ENCODE data around the gene KIF11. TPM values are rescaled to one million over a fixed set of nuclear protein-coding genes. Genes with fewer than 3 reads are reported as not detected.
"Not testable (repeated sequence)": the region's sequence is repeated elsewhere in the genome, so short reads cannot be mapped to it uniquely, and the experiment has no call there.

KIF11 gene
- polyA plus RNA-seq = 1 to 10 TPM in 2 of 3 donors, under 1 TPM in 1; 0.55 to 2.0 (median 1.4) TPM

DNA sequence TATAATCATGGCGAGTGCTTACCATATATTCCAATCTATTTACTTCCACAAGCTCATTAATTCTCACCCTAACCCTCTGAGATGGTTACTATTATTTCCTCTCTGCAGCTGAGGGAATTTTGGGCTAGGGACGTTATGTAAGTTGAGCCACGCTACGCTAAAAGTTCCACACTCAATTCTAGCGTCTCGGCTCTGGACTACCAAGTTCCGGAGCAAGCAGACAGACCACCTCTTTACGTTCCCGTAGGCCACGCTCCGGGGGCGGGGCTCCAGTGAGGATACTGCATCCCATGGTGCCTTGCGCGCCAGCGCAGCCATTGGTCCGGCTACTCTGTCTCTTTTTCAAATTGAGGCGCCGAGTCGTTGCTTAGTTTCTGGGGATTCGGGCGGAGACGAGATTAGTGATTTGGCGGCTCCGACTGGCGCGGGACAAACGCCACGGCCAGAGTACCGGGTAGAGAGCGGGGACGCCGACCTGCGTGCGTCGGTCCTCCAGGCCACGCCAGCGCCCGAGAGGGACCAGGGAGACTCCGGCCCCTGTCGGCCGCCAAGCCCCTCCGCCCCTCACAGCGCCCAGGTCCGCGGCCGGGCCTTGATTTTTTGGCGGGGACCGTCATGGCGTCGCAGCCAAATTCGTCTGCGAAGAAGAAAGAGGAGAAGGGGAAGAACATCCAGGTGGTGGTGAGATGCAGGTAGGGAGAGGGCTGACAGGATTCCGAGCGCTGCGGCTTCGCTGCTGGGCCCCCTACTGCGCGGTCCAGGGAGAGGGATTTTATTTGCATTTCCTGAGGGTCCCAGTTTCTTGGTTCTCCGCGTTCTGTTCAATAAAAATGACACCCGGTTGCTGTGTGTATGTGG lies at the start of gene KIF11:
Gene KIF11, plus strand, starts transcription at position 370 of the 858 bp plus-strand sequence. Its CDS starts 246 bp downstream, at position 616.
- H3K27ac Mint-ChIP-seq = peak within 1 kb of the TSS; percentile 98 to 100 (median 100)
- H3K27me3 Mint-ChIP-seq (ENCODE audit: low read depth in 3 of 3) = peaks cover 3 to 12% (median 9%) of the 10 kb centered on the region in 3 donors
- H3K9me3 Mint-ChIP-seq = no peaks in the 10 kb centered on the region
- peak within 1 kb of the TSS; percentile 90 to 100 (median 96) for H3K4me3 Mint-ChIP-seq
- no peaks in the 10 kb centered on the region for H3K36me3 Mint-ChIP-seq
- peaks cover 35 to 46% of the 10 kb centered on the region in 2 donors for H3K4me1 Mint-ChIP-seq
- DNase-seq = peak; percentile 93 to 95 (median 94)

GRCh38 chr10:92544296-92544695 lies 48.6 kb upstream of the KIF11 start:
- DNase-seq = no peak
- Mint-ChIP-seq H3K27ac (peak overlapping the region in 3 of 6 donors; percentile 10 to 37 (median 19)), H3K9me3 (no peaks in the 10 kb centered on the region), H3K4me3 (no peak overlapping the region), H3K4me1 (peaks cover 10 to 24% of the 10 kb centered on the region in 2 donors), H3K36me3 (peaks cover 0 to 4% (median 2%) of the 10 kb centered on the region in 3 donors), H3K27me3 (ENCODE audit: low read depth in 3 of 3) (no peaks in the 10 kb centered on the region)

DNA sequence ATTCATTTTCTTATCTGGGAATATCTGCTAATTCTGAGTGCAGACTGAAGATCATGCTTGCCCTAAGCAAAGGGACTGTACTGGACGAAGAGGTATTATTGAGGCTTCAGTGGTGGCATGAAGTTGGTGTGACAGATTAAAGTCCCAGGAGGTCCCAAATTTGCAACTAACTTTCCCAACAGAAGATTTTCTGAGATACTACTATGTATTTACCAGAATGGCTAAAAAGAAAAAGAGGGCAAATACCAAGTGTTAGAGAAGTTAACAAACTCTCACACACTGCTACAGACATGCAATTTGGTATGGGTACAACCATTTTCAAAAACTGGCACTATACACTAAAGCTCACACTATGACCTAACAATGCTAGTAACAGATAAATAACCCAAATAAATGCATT lies 47.4 kb upstream of the KIF11 start:
- Mint-ChIP-seq H3K4me1 (peaks cover 10 to 24% of the 10 kb centered on the region in 2 donors), H3K36me3 (peaks cover 0 to 4% (median under 1%) of the 10 kb centered on the region in 3 donors), H3K27ac (no peak overlapping the region), H3K27me3 (ENCODE audit: low read depth in 3 of 3) (no peaks in the 10 kb centered on the region), H3K9me3 (no peaks in the 10 kb centered on the region), H3K4me3 (no peak overlapping the region)
- DNase-seq = no peak

DNA sequence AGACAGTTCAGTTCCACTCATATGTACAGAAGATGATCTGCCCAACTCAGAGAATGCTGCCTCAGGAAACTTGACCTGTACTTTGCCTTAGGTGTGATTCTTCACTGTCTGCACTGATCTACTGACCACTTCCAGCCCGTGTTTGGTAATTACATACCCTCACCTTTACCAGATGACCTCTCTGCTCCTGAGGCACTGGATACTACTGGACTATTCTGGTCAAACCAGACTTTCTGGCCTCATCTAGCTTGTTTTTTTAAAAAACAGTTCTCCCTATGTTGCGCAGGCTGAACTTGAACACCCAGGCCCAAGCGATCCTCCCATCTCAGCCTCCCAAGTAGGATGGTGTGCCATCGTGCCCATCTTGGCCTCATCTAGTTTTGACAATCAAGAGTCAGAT lies 45.3 kb upstream of the KIF11 start:
- no peaks in the 10 kb centered on the region for H3K9me3 Mint-ChIP-seq
- H3K4me3 Mint-ChIP-seq = no peak overlapping the region
- peaks cover 0 to 2% (median 0%) of the 10 kb centered on the region in 3 donors for H3K27me3 Mint-ChIP-seq (ENCODE audit: low read depth in 3 of 3)
- no peak for DNase-seq
- H3K4me1 Mint-ChIP-seq = peaks cover 10 to 24% of the 10 kb centered on the region in 2 donors
- peaks cover 8 to 14% (median 8%) of the 10 kb centered on the region in 3 donors for H3K36me3 Mint-ChIP-seq
- H3K27ac Mint-ChIP-seq = no peak overlapping the region

DNA sequence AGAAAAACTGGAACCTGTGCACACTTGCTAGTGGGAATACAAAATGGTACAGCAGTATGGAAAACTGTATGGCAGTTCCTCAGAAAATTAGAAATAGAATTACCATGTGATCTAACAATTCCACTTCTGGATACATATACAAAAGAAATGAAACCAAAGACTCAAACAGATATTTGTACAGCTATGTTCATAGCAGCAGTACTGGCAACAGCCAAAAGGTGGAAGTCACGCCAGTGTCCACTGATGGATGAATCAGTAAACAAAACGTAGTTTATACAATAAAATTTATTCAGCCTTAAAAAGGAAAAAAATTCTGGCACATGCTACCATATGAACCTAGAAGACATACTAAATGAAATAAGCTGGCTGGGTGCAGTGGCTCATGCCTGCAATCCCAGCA lies 42.0 kb upstream of the KIF11 start:
- Mint-ChIP-seq H3K27me3 (ENCODE audit: low read depth in 3 of 3) (peaks cover 0 to 2% (median 0%) of the 10 kb centered on the region in 3 donors), H3K9me3 (peaks cover 6 to 8% (median 8%) of the 10 kb centered on the region in 6 donors), H3K4me3 (no peak overlapping the region), H3K36me3 (peaks cover 23 to 39% (median 27%) of the 10 kb centered on the region in 3 donors), H3K27ac (no peak overlapping the region), H3K4me1 (no peaks in the 10 kb centered on the region)
- DNase-seq = no peak

DNA sequence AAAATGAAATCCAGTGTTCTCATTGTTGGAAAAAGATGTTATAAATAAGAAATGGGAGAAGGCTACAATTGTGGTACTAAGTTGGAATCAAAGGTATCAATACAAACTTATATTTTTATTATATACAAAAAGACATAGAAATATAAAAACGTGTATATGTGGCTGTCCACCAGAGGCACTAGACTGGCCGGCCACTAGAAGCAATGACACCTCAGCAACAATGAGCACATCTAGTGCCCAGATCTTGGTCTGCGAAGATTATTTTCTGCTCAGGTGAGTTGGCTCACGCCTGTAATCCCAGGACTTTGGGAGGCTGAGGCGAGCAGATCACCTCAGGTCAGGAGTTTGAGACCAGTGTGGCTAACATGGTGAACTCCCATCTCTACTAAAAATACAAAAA lies 40.6 kb upstream of the KIF11 start:
- Mint-ChIP-seq H3K9me3 (peaks cover 6 to 8% (median 8%) of the 10 kb centered on the region in 6 donors), H3K27ac (no peak overlapping the region), H3K4me1 (no peaks in the 10 kb centered on the region), H3K27me3 (ENCODE audit: low read depth in 3 of 3) (peaks cover 0 to 2% (median 0%) of the 10 kb centered on the region in 3 donors), H3K4me3 (no peak overlapping the region), H3K36me3 (peaks cover 23 to 45% (median 33%) of the 10 kb centered on the region in 3 donors)
- no peak for DNase-seq

DNA sequence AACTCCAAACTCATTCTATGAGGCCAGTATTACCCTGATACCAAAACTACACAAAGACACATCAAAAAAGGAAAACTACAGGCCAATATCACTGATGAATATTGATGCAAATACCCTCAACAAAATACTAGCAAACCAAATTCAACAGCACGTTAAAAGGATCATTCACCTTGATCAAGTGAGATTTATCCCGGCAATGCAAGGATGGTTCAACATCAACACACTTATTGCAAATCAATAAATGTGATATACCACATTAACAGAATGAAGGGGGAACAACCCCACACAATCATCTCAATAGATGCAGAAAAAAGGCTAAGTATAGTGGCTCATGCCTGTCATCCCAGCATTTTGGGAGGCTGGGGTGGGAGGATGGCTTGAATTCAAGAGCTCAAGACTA lies 39.0 kb upstream of the KIF11 start:
- H3K27ac Mint-ChIP-seq = no peak overlapping the region
- peaks cover 6 to 8% (median 8%) of the 10 kb centered on the region in 6 donors for H3K9me3 Mint-ChIP-seq
- no peaks in the 10 kb centered on the region for H3K4me1 Mint-ChIP-seq
- peaks cover 0 to 2% (median 0%) of the 10 kb centered on the region in 3 donors for H3K27me3 Mint-ChIP-seq (ENCODE audit: low read depth in 3 of 3)
- H3K36me3 Mint-ChIP-seq = peaks cover 25 to 50% (median 41%) of the 10 kb centered on the region in 3 donors
- no peak for DNase-seq
- no peak overlapping the region for H3K4me3 Mint-ChIP-seq

DNA sequence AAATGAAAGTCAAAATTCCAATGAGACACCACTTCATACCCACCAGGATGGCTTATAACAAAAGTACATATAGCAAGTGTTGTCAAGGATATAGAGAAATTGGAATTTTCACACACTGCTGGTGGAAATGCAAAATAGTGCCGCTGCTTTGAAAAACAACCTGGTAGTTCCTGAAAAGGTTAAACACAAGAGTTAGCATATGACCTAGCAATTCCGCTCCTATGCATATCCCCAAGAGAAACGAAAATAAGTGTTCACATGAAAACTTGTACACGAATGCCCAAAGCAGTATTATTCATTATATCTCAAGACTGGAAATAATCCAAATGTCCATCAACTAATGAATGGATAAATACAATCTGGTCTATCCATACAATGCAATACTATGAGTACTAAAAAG lies 33.9 kb upstream of the KIF11 start:
- DNase-seq = no peak
- Mint-ChIP-seq H3K27ac (no peak overlapping the region), H3K4me1 (peaks cover 0 to 4% of the 10 kb centered on the region in 2 donors), H3K27me3 (ENCODE audit: low read depth in 3 of 3) (no peaks in the 10 kb centered on the region), H3K9me3 (peaks cover 0 to 4% (median under 1%) of the 10 kb centered on the region in 6 donors), H3K36me3 (peaks cover 17 to 44% (median 40%) of the 10 kb centered on the region in 3 donors), H3K4me3 (no peak overlapping the region)

DNA sequence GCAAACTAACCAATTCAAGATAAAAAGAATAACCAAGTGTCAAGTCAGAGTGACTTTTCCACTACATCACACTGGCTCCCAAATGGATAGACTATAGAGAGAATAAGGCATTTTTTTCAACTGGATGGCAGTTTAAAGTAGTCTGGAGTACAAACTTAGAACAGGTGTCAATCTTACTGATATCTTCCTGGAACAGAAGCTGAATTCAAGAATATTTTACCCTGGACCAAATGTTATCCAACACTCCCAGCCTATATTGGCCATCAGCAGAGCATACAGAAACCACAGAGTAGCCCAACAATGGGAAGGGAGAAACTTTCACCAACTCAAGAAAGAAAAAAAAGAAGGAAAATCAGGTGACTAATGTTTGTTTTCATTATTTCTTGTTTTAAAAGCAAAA lies 30.5 kb upstream of the KIF11 start:
- Mint-ChIP-seq H3K27me3 (ENCODE audit: low read depth in 3 of 3) (no peaks in the 10 kb centered on the region), H3K4me1 (peaks cover 4 to 11% of the 10 kb centered on the region in 2 donors), H3K4me3 (no peak overlapping the region), H3K36me3 (peaks cover 17 to 44% (median 26%) of the 10 kb centered on the region in 3 donors), H3K27ac (peak overlapping the region in 1 of 6 donors; percentile 2), H3K9me3 (no peaks in the 10 kb centered on the region)
- no peak for DNase-seq

DNA sequence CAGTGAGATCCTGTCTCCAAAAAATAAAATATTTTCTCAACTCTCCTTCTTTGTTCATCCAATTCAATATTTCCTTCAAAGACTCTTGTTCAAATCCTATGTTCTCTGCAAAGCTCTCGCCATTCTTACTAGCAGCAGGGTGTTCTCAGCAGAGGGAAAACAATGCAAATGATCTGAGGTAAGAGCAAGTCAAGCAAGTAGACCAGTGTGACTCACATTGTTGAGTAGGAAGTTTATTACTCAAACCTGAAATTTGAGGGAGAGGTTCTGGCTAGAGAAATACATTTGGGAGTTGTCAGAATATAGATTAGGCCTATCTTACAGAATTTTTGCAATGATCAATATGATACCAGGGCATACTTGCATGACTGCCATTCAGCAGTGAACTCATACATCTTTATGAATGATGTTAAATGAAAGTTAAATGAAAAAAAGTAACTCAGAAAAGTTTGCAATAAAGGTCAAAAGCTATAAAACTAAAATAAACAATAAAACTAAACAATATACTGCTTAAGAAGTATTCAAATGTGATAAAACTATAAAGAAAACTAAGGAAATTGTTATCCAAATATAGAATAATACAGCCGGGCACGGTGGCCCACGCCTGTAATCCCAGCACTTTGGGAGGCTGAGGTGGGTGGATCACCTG lies 24.9 kb upstream of the KIF11 start:
- DNase-seq = no peak
- peaks cover 20 to 38% of the 10 kb centered on the region in 2 donors for H3K4me1 Mint-ChIP-seq
- H3K27me3 Mint-ChIP-seq (ENCODE audit: low read depth in 3 of 3) = peaks cover 0 to 6% (median 2%) of the 10 kb centered on the region in 3 donors
- H3K4me3 Mint-ChIP-seq = no peak overlapping the region
- H3K9me3 Mint-ChIP-seq = no peaks in the 10 kb centered on the region
- peaks cover 10 to 32% (median 18%) of the 10 kb centered on the region in 3 donors for H3K36me3 Mint-ChIP-seq
- H3K27ac Mint-ChIP-seq = no peak overlapping the region

GRCh38 chr10:92569071-92569470 lies 23.9 kb upstream of the KIF11 start:
- Mint-ChIP-seq H3K9me3 (no peaks in the 10 kb centered on the region), H3K4me1 (peaks cover 23 to 36% of the 10 kb centered on the region in 2 donors), H3K27ac (peak overlapping the region in 1 of 6 donors; percentile 28), H3K27me3 (ENCODE audit: low read depth in 3 of 3) (peaks cover 2 to 9% (median 6%) of the 10 kb centered on the region in 3 donors), H3K36me3 (peaks cover 6 to 28% (median 14%) of the 10 kb centered on the region in 3 donors), H3K4me3 (no peak overlapping the region)
- no peak for DNase-seq

- not testable (repeated sequence) for H3K9me3 Mint-ChIP-seq, DNase-seq, H3K4me3 Mint-ChIP-seq
- peaks cover 8 to 15% (median 9%) of the 10 kb centered on the region in 3 donors for H3K27me3 Mint-ChIP-seq (ENCODE audit: low read depth in 3 of 3)
- H3K27ac Mint-ChIP-seq = peak overlapping the region in 1 of 6 donors; percentile 28
- peaks cover 26 to 40% of the 10 kb centered on the region in 2 donors for H3K4me1 Mint-ChIP-seq
- H3K36me3 Mint-ChIP-seq = peaks cover 5 to 25% (median 13%) of the 10 kb centered on the region in 3 donors
Measured at GRCh38 chr10:92569663-92570062, 23.3 kb upstream of the KIF11 start.

DNA sequence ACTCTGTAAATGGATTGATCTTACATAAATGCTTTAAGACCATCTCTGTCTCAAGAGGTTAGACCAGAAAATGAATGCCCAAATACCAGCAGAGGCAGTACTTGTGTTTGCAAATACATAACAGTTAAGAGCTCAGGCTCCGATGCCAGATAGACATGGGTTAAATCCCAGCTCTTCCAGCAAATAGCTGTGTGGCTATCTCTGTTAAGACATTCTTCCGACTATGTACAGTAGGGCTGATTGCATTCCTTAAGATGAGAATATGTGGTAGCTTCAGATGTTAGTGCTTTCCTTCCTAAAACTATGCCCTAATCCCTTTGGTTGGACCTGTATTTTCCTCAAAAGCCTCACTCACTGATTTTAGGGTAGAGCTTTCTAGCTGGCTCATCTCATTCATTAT lies 21.3 kb upstream of the KIF11 start:
- peaks cover 29 to 39% of the 10 kb centered on the region in 2 donors for H3K4me1 Mint-ChIP-seq
- H3K27me3 Mint-ChIP-seq (ENCODE audit: low read depth in 3 of 3) = peaks cover 9 to 15% (median 9%) of the 10 kb centered on the region in 3 donors
- H3K9me3 Mint-ChIP-seq = no peaks in the 10 kb centered on the region
- H3K36me3 Mint-ChIP-seq = peaks cover 0 to 14% (median 8%) of the 10 kb centered on the region in 3 donors
- H3K27ac Mint-ChIP-seq = peak overlapping the region in 2 of 6 donors; percentile 58 to 74
- DNase-seq = no peak
- no peak overlapping the region for H3K4me3 Mint-ChIP-seq
